Keratinocyte (primary cell): ENCODE measurements around the gene OR10G6. TPM values are rescaled to one million over a fixed set of nuclear protein-coding genes. Genes with fewer than 3 reads are reported as not detected.

Experiments used
- DNase-seq: peaks from one replicate; pipeline ENCODE4 v3.0.0-alpha.2; 2011; ENCODE audit warnings: low read depth, missing footprints, low spot score
- FAIRE-seq: peaks from 2 replicates; lab custom pipeline; 2011; peaks lifted over from hg19 to GRCh38; lab: Jason Lieb, UNC
- H2AFZ ChIP-seq: 2 replicates; pipeline ENCODE4 v1.6.0; 2012; ENCODE audit warnings: low read length, control low read depth, inconsistent platforms; ENCODE audit not compliant: control insufficient read depth
- H3K27ac ChIP-seq: 2 replicates; pipeline ENCODE4 v1.5.1; 2011; ENCODE audit warnings: low read length; ENCODE audit not compliant: control insufficient read depth, insufficient read depth
- H3K27me3 ChIP-seq: 3 replicates; pipeline ENCODE4 v1.6.0; 2011; ENCODE audit warnings: low read length; ENCODE audit not compliant: control insufficient read depth, insufficient read depth; ENCODE audit errors: extremely low read depth
- H3K36me3 ChIP-seq, 2 experiments: 2 replicates in 1 of 2; 3 replicates in 1 of 2; pipeline ENCODE4 v1.5.1; 2011; ENCODE audit warnings: low read length in 2 of 2, mild to moderate bottlenecking in 1 of 2; ENCODE audit not compliant: control insufficient read depth in 2 of 2, insufficient read depth in 2 of 2; ENCODE audit errors: extremely low read depth in 1 of 2
- H3K4me1 ChIP-seq: 3 replicates; pipeline ENCODE4 v1.5.1; 2011; ENCODE audit warnings: low read length; ENCODE audit not compliant: control insufficient read depth, insufficient read depth; ENCODE audit errors: extremely low read depth
- H3K4me2 ChIP-seq: 3 replicates; pipeline ENCODE4 v1.6.0; 2011; ENCODE audit warnings: low read depth, low read length; ENCODE audit not compliant: control insufficient read depth, insufficient read depth; ENCODE audit errors: extremely low read depth
- H3K4me3 ChIP-seq, 3 experiments: fragments of 200-600 bp in 1 of 3; sonication (generic) in 1 of 3; 2 replicates in 2 of 3; 3 replicates in 1 of 3; pipeline ENCODE4 v1.5.1; 2011 to 2016; ENCODE audit warnings: low read length in 3 of 3, mild to moderate bottlenecking in 3 of 3, control low read depth in 2 of 3, inconsistent platforms in 1 of 3, low read depth in 1 of 3, mixed read lengths in 1 of 3, mixed run types in 1 of 3, moderate library complexity in 1 of 3; ENCODE audit not compliant: control insufficient read depth in 2 of 3, insufficient read depth in 2 of 3; ENCODE audit errors: extremely low read depth in 1 of 3
- H3K79me2 ChIP-seq: 2 replicates; pipeline ENCODE4 v1.6.0; 2012; ENCODE audit warnings: low read length; ENCODE audit not compliant: control insufficient read depth, insufficient read depth
- H3K9ac ChIP-seq: 3 replicates; pipeline ENCODE4 v1.6.0; 2011; ENCODE audit warnings: low read length; ENCODE audit not compliant: control insufficient read depth, insufficient read depth; ENCODE audit errors: extremely low read depth
- H3K9me1 ChIP-seq: 3 replicates; pipeline ENCODE4 v1.6.0; 2011; ENCODE audit warnings: low read length; ENCODE audit not compliant: control insufficient read depth, insufficient read depth; ENCODE audit errors: extremely low read depth
- H3K9me3 ChIP-seq: 2 replicates; pipeline ENCODE4 v1.5.1; 2012; ENCODE audit warnings: low read depth, low read length; ENCODE audit not compliant: control insufficient read depth
- H4K20me1 ChIP-seq: 3 replicates; pipeline ENCODE4 v1.6.0; 2011; ENCODE audit warnings: low read length; ENCODE audit not compliant: control insufficient read depth, insufficient read depth; ENCODE audit errors: extremely low read depth
- EZH2 ChIP-seq: IDR thresholded peaks from one replicate; pipeline ENCODE4 v1.6.1; 2012; ENCODE audit warnings: inconsistent platforms, mild to moderate bottlenecking, low read length, moderate library complexity
- dilution Hi-C: fragments of 300-500 bp; cut with MboI; formaldehyde crosslinking; loops from one replicate; pipeline ENCODE4 v1.7.0; 2020; ENCODE audit warnings: low sequenced_read_pairs; ENCODE audit not compliant: extremely low pct_ligation_motif_present
- polyA plus RNA-seq, 5 experiments: library from polyadenylated mRNA; depleted of rRNA in 3 of 5; stranded (reverse) in 3 of 5; stranded (forward) in 1 of 5; unstranded in 1 of 5; fragments of >200 nt; gene quantifications; 1 replicate in 1 of 5; 2 replicates in 3 of 5; 3 replicates in 1 of 5; pipeline versions ENCODE4 v1.2.1 to v1.2.3, GENCODE V29; 2011 to 2012; ENCODE audit warnings: missing spikeins in 2 of 5, low read depth in 1 of 5, low replicate concordance in 1 of 5
- TF ChIP-seq, protein P1 (sequence below), 3 experiments: IDR thresholded peaks in 1 of 3; conservative IDR thresholded peaks in 1 of 3; optimal IDR thresholded peaks in 1 of 3; 2 replicates in 2 of 3; 3 replicates in 1 of 3; pipeline versions ENCODE3 to v1.5.1; 2011; ENCODE audit warnings: low read length in 3 of 3, mild to moderate bottlenecking in 3 of 3, moderate library complexity in 2 of 3, control low read depth in 1 of 3, inconsistent platforms in 1 of 3; ENCODE audit not compliant: insufficient read depth in 2 of 3; ENCODE audit errors: extremely low read depth in 1 of 3

Gene OR10G6
- polyA plus RNA-seq, 1 donor (not counting 4 experiments of a cell fraction or from before 2014, with no cell fraction given): not detected

GRCh38 chr11:123977731-123978347, 17.1 kb downstream of the OR10G6 start, which contains the start of gene OR10S1:
TSS of gene OR10S1 (minus strand) at chr11:123977781. CDS start at chr11:123977664, 117 bp downstream.
- dilution Hi-C loops: no loop called here
- Histone ChIP-seq H3K4me2 (peak within 1 kb of the TSS; percentile 8), H3K79me2 (no peaks in the 10 kb centered on the region), H3K9me3 (no peaks in the 10 kb centered on the region), H3K27me3 (no peaks in the 10 kb centered on the region), H3K4me3 (no peak within 1 kb of the TSS), H3K27ac (peak within 1 kb of the TSS; percentile 73), H3K9me1 (no peaks in the 10 kb centered on the region), H3K36me3 (no peaks in the 10 kb centered on the region), H2AFZ (no peak within 1 kb of the TSS), H3K4me1 (peaks cover 31% of the 10 kb centered on the region), H3K9ac (peak within 1 kb of the TSS; percentile 5), H4K20me1 (no peaks in the 10 kb centered on the region)
- DNase-seq (peak; percentile 71), FAIRE-seq (peak; percentile 70)
- TF ChIP-seq, protein P1, sequence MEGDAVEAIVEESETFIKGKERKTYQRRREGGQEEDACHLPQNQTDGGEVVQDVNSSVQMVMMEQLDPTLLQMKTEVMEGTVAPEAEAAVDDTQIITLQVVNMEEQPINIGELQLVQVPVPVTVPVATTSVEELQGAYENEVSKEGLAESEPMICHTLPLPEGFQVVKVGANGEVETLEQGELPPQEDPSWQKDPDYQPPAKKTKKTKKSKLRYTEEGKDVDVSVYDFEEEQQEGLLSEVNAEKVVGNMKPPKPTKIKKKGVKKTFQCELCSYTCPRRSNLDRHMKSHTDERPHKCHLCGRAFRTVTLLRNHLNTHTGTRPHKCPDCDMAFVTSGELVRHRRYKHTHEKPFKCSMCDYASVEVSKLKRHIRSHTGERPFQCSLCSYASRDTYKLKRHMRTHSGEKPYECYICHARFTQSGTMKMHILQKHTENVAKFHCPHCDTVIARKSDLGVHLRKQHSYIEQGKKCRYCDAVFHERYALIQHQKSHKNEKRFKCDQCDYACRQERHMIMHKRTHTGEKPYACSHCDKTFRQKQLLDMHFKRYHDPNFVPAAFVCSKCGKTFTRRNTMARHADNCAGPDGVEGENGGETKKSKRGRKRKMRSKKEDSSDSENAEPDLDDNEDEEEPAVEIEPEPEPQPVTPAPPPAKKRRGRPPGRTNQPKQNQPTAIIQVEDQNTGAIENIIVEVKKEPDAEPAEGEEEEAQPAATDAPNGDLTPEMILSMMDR (optimal IDR thresholded peaks at IDR 0.05 in 1 of 3, IDR thresholded peaks at IDR 0.05 in 1 of 3, conservative IDR thresholded peaks at IDR 0.05 in 1 of 3; ENCODE audit: extremely low read depth in 1 of 3, insufficient read depth in 2 of 3, low read length in 3 of 3): no peak
- no peak for TF ChIP-seq EZH2

- Histone ChIP-seq H3K9ac (peak overlapping the region; percentile 5), H2AFZ (no peak overlapping the region), H3K36me3 (no peaks in the 10 kb centered on the region), H4K20me1 (no peaks in the 10 kb centered on the region), H3K4me1 (peaks cover 31% of the 10 kb centered on the region), H3K9me3 (no peaks in the 10 kb centered on the region), H3K27ac (peak overlapping the region; percentile 73), H3K4me2 (no peak overlapping the region), H3K79me2 (no peaks in the 10 kb centered on the region), H3K27me3 (no peaks in the 10 kb centered on the region), H3K4me3 (no peak overlapping the region), H3K9me1 (no peaks in the 10 kb centered on the region)
- FAIRE-seq (no peak), DNase-seq (no peak)
- TF ChIP-seq EZH2: no peak
- TF ChIP-seq, protein P1 (optimal IDR thresholded peaks at IDR 0.05 in 1 of 3, IDR thresholded peaks at IDR 0.05 in 1 of 3, conservative IDR thresholded peaks at IDR 0.05 in 1 of 3; ENCODE audit: extremely low read depth in 1 of 3, insufficient read depth in 2 of 3, low read length in 3 of 3): no peak
- dilution Hi-C loops: no loop called here
Observed at GRCh38 chr11:123976770-123977560, 18.0 kb downstream of the OR10G6 start.
